Right lobe of liver (tissue), 4 donors: ENCODE measurements around the gene TP53I11.

Experiments
- POLR2A ChIP-seq: fragments of 450-650 bp; IDR thresholded peaks from one replicate; pipeline ENCODE4 v1.6.1; 2017; ENCODE audit warnings: antibody characterized with exemption, mild to moderate bottlenecking
- TF ChIP-seq, protein P1 (sequence below), 4 donors: fragments of 200-600 bp in 3 of 4; fragments of 450-650 bp in 1 of 4; IDR thresholded peaks; one replicate each; pipeline versions ENCODE4 v1.5.1 to v1.8.0; 2016 to 2022; ENCODE audit warnings: antibody characterized with exemption in 4 of 4, mild to moderate bottlenecking in 2 of 4
- donor health status: DM: no; HTN: no; CAD: no.
- donor health status: DM: no; HTN: no; CAD: no.
- donor health status: DM: no; HTN: yes; CAD: no.

GRCh38 chr11:44943118-44943517 lies 7.6 kb downstream of the TP53I11 start:
- TF ChIP-seq, protein P1, sequence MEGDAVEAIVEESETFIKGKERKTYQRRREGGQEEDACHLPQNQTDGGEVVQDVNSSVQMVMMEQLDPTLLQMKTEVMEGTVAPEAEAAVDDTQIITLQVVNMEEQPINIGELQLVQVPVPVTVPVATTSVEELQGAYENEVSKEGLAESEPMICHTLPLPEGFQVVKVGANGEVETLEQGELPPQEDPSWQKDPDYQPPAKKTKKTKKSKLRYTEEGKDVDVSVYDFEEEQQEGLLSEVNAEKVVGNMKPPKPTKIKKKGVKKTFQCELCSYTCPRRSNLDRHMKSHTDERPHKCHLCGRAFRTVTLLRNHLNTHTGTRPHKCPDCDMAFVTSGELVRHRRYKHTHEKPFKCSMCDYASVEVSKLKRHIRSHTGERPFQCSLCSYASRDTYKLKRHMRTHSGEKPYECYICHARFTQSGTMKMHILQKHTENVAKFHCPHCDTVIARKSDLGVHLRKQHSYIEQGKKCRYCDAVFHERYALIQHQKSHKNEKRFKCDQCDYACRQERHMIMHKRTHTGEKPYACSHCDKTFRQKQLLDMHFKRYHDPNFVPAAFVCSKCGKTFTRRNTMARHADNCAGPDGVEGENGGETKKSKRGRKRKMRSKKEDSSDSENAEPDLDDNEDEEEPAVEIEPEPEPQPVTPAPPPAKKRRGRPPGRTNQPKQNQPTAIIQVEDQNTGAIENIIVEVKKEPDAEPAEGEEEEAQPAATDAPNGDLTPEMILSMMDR (IDR thresholded peaks at IDR 0.05) = no peak
- no peak for TF ChIP-seq POLR2A
